Glomerular endothelial cell (primary cell): ENCODE measurements around the gene TLR8. TPM values are rescaled to one million over a fixed set of nuclear protein-coding genes. Genes with fewer than 3 reads are reported as not detected.
"Not testable (repeated sequence)": the region's sequence is repeated elsewhere in the genome, so short reads cannot be mapped to it uniquely, and the experiment has no call there.

Experiments used
- DNase-seq: peaks from one replicate; pipeline ENCODE4 v3.0.0-alpha.2; 2011; ENCODE audit warnings: low read depth, low spot score; ENCODE audit errors: extremely low read depth
- total RNA-seq: library from RNA; depleted of rRNA; stranded (reverse); fragments of >200 nt; gene quantifications from 2 replicates; pipeline ENCODE4 v1.2.3, GENCODE V29; 2015

Gene TLR8
- total RNA-seq, 1 donor from 2014 or later: not detected

GRCh38 chrX:12944452-12944851 is 38.0 kb downstream of the TLR8 start:
- not testable (repeated sequence) for DNase-seq

- no peak for DNase-seq
These were observed 39.1 kb downstream of the TLR8 start for GRCh38 chrX:12945494-12945893.

- no peak for DNase-seq
These were observed 40.0 kb downstream of the TLR8 start for GRCh38 chrX:12946406-12946805.

- no peak for DNase-seq
These were observed 40.6 kb downstream of the TLR8 start for GRCh38 chrX:12946838-12947544.

- DNase-seq: no peak
These were observed 41.3 kb downstream of the TLR8 start for GRCh38 chrX:12947545-12948235.

- no peak for DNase-seq
These were observed 42.1 kb downstream of the TLR8 start for GRCh38 chrX:12948495-12948894.

- no peak for DNase-seq
These were observed 42.9 kb downstream of the TLR8 start for GRCh38 chrX:12949205-12949926.

- no peak for DNase-seq
These were observed 43.7 kb downstream of the TLR8 start for GRCh38 chrX:12949927-12950656.

- no peak for DNase-seq
These were observed 44.6 kb downstream of the TLR8 start for GRCh38 chrX:12950851-12951594.

GRCh38 chrX:12951595-12951975 is 45.2 kb downstream of the TLR8 start:
- no peak for DNase-seq

GRCh38 chrX:12953420-12953819 is 47.0 kb downstream of the TLR8 start:
- DNase-seq: no peak

- DNase-seq: no peak
These were observed 48.0 kb downstream of the TLR8 start for GRCh38 chrX:12954376-12954775.

GRCh38 chrX:12954981-12955380 is 48.6 kb downstream of the TLR8 start:
- DNase-seq: no peak

- DNase-seq: no peak
These were observed 49.7 kb downstream of the TLR8 start for GRCh38 chrX:12955882-12956703.

- DNase-seq: no peak
These were observed 50.5 kb downstream of the TLR8 start for GRCh38 chrX:12956704-12957534.

- DNase-seq: no peak
These were observed 51.6 kb downstream of the TLR8 start for GRCh38 chrX:12958059-12958458.

GRCh38 chrX:12958461-12958860 is 52.0 kb downstream of the TLR8 start:
- DNase-seq: no peak

- no peak for DNase-seq
These were observed 54.8 kb downstream of the TLR8 start for GRCh38 chrX:12961196-12961718.
